Measurements from ENCODE around the gene FBXO17. TPM values are rescaled to one million over a fixed set of nuclear protein-coding genes. Genes with fewer than 3 reads are reported as not detected.

FBXO17 gene
- total RNA-seq, 1 donor, result 19.9 TPM

- no peak for DNase-seq (ENCODE audit: low read depth)
- peak; percentile 11 for TF ChIP-seq CTCF (IDR thresholded peaks at IDR 0.05; ENCODE audit: insufficient read depth, low read depth, low read length)
- no peak overlapping the region for H3K4me3 ChIP-seq (ENCODE audit: low read depth, low read length)
Observed at GRCh38 chr19:38952395-38953165, 23.0 kb downstream of the FBXO17 start.

GRCh38 chr19:38951187-38951586 is 24.4 kb downstream of the FBXO17 start:
- TF ChIP-seq CTCF (IDR thresholded peaks at IDR 0.05; ENCODE audit: insufficient read depth, low read depth, low read length), result no peak
- DNase-seq (ENCODE audit: low read depth), result no peak
- H3K4me3 ChIP-seq (ENCODE audit: low read depth, low read length), result no peak overlapping the region

- H3K4me3 ChIP-seq (ENCODE audit: low read depth, low read length), result peak overlapping the region; percentile 43
- no peak for TF ChIP-seq CTCF (IDR thresholded peaks at IDR 0.05; ENCODE audit: insufficient read depth, low read depth, low read length)
- peak; percentile 73 for DNase-seq (ENCODE audit: low read depth)
Observed at GRCh38 chr19:38949580-38950367, 25.8 kb downstream of the FBXO17 start.

- no peak for DNase-seq (ENCODE audit: low read depth)
- no peak overlapping the region for H3K4me3 ChIP-seq (ENCODE audit: low read depth, low read length)
- no peak for TF ChIP-seq CTCF (IDR thresholded peaks at IDR 0.05; ENCODE audit: insufficient read depth, low read depth, low read length)
Observed at GRCh38 chr19:38946229-38947010, 29.1 kb downstream of the FBXO17 start.

GRCh38 chr19:38945562-38946228 is 29.8 kb downstream of the FBXO17 start:
- TF ChIP-seq CTCF (IDR thresholded peaks at IDR 0.05; ENCODE audit: insufficient read depth, low read depth, low read length), result no peak
- DNase-seq (ENCODE audit: low read depth), result no peak
- no peak overlapping the region for H3K4me3 ChIP-seq (ENCODE audit: low read depth, low read length)

- no peak for TF ChIP-seq CTCF (IDR thresholded peaks at IDR 0.05; ENCODE audit: insufficient read depth, low read depth, low read length)
- no peak overlapping the region for H3K4me3 ChIP-seq (ENCODE audit: low read depth, low read length)
- no peak for DNase-seq (ENCODE audit: low read depth)
Observed at GRCh38 chr19:38944981-38945506, 30.5 kb downstream of the FBXO17 start.

Data from fibroblast of villous mesenchyme (primary cell).